Stimulated activated CD4-positive, alpha-beta T cell treated with anti-CD3 and anti-CD28 coated beads, Interleukin-15, amount 100 ng/mL, for 24 hours (primary cell): ENCODE data around the gene TRIM43B.
"Not testable (repeated sequence)": the region's sequence is repeated elsewhere in the genome, so short reads cannot be mapped to it uniquely, and the experiment has no call there.

ENCODE experiments used
- DNase-seq: peaks from one replicate; pipeline ENCODE4 v3.0.0-alpha.2; 2020

Gene TRIM43B

GRCh38 chr2:95433373-95433772 lies 51.2 kb downstream of the TRIM43B start:
- DNase-seq: not testable (repeated sequence)

GRCh38 chr2:95429748-95430467 lies 54.6 kb downstream of the TRIM43B start:
- DNase-seq: not testable (repeated sequence)

DNA sequence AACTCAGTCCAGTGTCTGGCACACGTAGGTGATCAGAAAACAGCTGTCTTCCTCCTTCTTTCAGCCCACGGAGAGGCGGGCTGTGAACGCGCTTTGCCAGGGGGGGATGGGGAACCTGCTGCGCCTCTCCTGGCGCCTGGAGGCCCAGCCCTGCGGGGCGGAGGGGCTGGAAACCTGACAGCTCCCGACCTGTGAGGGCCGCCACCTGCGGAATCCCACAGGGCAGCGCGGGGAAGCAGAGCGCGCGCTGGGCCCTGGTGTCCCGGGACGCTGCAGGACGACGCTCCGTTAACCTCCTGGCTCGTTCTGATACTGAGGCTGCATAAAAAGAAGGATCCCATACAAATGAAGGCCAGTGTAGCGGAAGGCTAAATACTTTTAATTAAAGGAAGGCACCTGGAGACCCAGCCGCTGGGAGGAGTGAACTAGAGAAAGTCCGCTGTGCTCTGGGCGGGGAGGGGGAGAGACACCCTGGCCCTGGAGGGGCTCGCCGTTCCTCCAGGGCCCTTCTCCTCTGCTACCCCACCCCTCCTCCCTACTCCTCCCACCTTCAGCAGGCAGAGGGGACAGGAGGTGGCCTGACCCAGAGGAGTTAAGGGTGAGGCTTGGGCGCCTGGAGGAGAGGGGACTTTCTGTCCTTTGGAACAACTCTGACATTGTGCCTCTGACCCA lies 57.2 kb downstream of the TRIM43B start:
- DNase-seq: not testable (repeated sequence)
